ENCODE results near the gene MCM7.
"Not testable (repeated sequence)": the region's sequence is repeated elsewhere in the genome, so short reads cannot be mapped to it uniquely, and the experiment has no call there.

GRCh38 chr7:100130220-100130607 lies 29.0 kb upstream of the MCM7 start:
- not testable (repeated sequence) for TF ChIP-seq CTCF (conservative IDR thresholded peaks at IDR 0.05); ZFX (IDR thresholded peaks at IDR 0.05)

All from C4-2B (cell line).